SK-N-SH (cell line): ENCODE data around the gene IKZF2.

Source experiments
- CTCF ChIP-seq: fragments of 200-600 bp; sonication (generic); IDR thresholded peaks from 2 replicates; pipeline ENCODE4 v1.6.1; 2017; ENCODE audit warnings: antibody characterized with exemption, mild to moderate bottlenecking, moderate library complexity
- EP300 ChIP-seq, 2 experiments: IDR thresholded peaks; 2 replicates each; pipeline versions ENCODE4 v1.4.0 to v1.6.1; 2012; ENCODE audit warnings: borderline replicate concordance in 1 of 2, low read depth in 1 of 2, low read length in 1 of 2
- FOXM1 ChIP-seq: IDR thresholded peaks from 2 replicates; pipeline ENCODE4 v1.4.0; 2012; ENCODE audit warnings: low read depth, mild to moderate bottlenecking
- NFIC ChIP-seq: IDR thresholded peaks from 2 replicates; pipeline ENCODE4 v1.4.0; 2012; ENCODE audit warnings: borderline replicate concordance
- POLR2AphosphoS5 ChIP-seq: IDR thresholded peaks from 2 replicates; pipeline ENCODE4 v1.6.1; 2012; ENCODE audit warnings: low read depth, low read length
- RAD21 ChIP-seq: IDR thresholded peaks from 2 replicates; pipeline ENCODE4 v1.6.1; 2012; ENCODE audit warnings: mild to moderate bottlenecking, low read length
- TAF1 ChIP-seq: IDR thresholded peaks from 2 replicates; pipeline ENCODE4 v1.6.1; 2012; ENCODE audit warnings: low read depth, mild to moderate bottlenecking, low read length, moderate library complexity, borderline replicate concordance
- USF2 ChIP-seq: fragments of 150-350 bp; IDR thresholded peaks from 2 replicates; pipeline ENCODE4 v1.6.1; 2017; ENCODE audit warnings: antibody characterized with exemption, low read length, low read depth, borderline replicate concordance
- YY1 ChIP-seq: IDR thresholded peaks from 2 replicates; pipeline ENCODE4 v1.4.0; 2012; ENCODE audit warnings: low read depth, mild to moderate bottlenecking

- no peak for TF ChIP-seq RAD21
- no peak for TF ChIP-seq EP300 (IDR thresholded peaks at IDR 0.05; ENCODE audit: borderline replicate concordance in 1 of 2, low read depth in 1 of 2, low read length in 1 of 2)
- no peak for TF ChIP-seq YY1
- no peak for TF ChIP-seq TAF1
- TF ChIP-seq NFIC = no peak
- no peak for TF ChIP-seq CTCF
- no peak for TF ChIP-seq POLR2AphosphoS5
- TF ChIP-seq USF2 = no peak
- TF ChIP-seq FOXM1 = no peak
These were observed 50.3 kb downstream of the IKZF2 start for GRCh38 chr2:213101109-213101508.
